IPS-18c (cell line): ENCODE data around the gene IFNLR1.

Experiments used
- H3K4me3 ChIP-seq: 2 replicates; pipeline ENCODE4 v1.7.0; 2013; ENCODE audit warnings: low read depth, mild to moderate bottlenecking, low read length, moderate library complexity; ENCODE audit not compliant: insufficient read depth
- H3K9me3 ChIP-seq: one replicate; pipeline ENCODE4 v1.6.1; 2013; ENCODE audit warnings: mild to moderate bottlenecking, low read length, moderate library complexity; ENCODE audit not compliant: control insufficient read depth, insufficient read depth

Gene IFNLR1

DNA sequence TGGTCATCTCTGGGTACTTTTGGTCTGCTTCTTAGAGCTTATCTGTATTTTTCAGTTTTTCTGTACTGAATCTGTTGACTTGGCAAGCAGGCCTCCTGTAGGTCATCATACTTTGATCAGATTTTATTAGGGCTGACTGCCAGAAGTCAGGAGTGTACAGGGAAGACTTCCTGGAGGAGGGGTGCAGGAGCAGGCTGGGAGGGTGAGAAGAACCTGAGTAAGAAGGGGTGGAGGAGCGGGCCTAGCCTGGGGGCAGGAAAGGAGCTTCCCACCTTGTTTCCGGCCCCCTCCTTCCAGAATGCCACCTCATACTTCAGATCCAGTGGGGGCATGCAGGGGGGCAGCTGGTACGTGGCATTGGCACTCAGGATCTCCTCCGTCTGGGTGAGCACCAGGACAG is 25.8 kb downstream of the IFNLR1 start:
- no peak overlapping the region for H3K4me3 ChIP-seq
- H3K9me3 ChIP-seq: no peaks in the 10 kb centered on the region

DNA sequence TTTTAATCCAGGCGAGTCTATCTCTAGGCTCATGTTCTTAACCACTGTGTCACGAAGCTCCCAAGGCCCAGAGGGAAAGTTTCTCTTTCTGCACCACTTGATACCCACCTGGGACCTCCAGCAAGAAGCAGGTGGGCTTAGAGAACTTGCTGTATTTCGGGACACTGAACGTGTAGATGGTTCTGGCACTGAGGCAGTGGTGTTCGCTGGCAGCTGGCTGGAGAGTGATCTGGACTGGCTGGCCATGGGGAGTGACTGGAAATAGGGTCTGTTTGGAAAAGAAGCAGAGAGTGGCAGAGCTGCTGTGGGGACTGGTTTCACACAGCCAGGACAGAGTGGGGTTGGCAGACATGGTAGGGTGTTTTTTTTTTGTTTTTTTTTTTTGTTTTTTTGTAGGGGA is 27.7 kb downstream of the IFNLR1 start:
- no peak overlapping the region for H3K4me3 ChIP-seq

DNA sequence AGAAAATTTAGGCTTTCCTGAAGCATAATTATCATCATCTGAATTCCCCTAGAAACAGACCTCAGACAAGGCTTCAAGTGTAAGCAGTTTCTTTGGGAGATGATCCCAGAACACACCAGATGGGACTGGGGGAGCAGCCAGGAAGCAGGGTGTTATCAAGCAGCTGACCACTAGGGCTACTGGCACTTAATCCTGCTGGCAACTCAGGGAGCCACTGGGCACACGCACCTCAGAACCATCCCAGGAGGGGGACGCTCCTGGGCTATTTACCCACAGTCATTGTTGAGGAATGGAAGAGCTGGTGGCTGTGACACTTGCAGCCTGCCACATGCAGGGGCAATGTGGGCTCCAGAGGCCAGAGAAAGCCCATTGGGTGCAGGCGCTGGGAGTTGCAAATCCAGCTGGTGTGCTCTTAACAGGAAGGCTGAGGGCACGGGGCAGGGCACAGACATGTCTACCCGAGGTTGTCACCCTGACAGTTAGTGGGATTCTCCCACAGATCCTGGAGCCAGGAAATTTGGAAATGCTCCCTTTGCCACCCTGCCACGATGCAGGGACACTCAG is 29.1 kb downstream of the IFNLR1 start:
- H3K9me3 ChIP-seq: no peaks in the 10 kb centered on the region
- H3K4me3 ChIP-seq: no peak overlapping the region

More for the DNA sequence above, 27.7 kb downstream of the IFNLR1 start:
- no peaks in the 10 kb centered on the region for H3K9me3 ChIP-seq

DNA sequence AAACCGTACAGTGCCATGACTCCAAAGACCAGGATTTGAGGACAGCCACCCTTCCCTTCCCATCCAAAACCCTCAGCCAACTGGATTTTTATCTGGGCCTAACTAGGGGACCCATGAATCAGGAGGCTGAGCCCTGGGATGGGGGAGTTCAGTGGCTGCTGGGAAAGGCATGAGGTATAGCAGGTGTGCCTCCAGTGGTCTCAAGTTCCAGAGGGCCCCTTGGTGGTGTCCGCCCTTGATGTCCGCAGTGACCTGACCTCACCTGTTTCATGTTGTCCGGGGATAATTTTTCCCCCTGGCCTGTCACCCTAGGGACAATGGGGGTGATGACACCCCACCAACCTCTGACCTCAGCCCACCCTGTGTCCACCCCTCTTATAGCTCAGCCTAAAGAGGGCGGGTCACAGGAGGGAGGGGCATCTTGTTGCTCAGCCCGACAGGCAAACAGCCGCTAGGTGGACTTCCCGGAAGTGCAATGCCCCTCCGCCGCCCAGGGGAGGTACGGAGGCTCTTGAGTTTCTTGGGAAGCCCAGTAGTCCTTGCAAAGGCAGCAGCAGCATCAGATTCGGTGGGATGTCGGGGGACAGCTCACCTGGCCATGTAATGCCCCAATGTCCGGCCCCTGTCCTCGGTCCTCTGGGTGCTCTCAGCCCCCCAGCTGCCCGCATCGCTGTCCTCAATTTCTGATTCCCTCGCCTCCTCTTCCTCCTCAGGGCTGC is 30.4 kb downstream of the IFNLR1 start:
- H3K4me3 ChIP-seq: no peak overlapping the region
- no peaks in the 10 kb centered on the region for H3K9me3 ChIP-seq

DNA sequence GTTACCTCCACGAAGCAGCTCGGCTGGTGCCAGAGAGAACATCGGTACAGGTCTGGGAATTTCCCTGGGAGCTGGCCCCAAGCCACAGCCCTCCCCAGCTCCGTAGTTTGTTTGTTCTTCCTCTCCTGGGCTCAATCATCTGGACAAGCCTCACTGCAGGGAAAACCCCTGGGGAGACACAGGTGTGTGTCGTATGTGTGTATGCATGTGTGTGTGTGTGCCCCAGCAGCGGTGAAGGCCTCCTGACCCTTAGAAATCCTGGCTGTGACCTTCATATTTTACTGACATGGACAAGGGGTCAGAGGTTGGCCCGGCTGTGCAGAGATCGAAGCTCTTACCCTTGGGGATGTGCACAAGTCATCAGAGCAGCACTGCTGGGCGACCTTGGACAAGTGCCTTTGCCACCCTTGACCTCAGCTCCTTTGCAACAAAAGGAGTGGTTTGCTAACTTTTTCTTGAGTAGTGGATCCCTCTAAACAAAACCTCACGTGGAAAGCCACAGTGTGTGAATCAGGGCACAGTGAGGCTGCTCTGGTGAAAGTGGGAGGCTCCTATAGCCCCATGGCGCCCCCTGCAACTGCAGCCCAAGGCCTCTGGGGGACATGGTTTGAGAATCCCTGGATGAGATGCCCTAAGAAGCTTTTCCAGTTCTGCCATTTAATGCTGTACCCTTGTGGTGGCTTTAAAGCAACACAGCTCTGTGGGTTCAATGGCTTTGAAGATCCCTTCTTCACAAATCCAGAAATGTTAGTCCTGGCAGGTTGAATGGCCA is 31.9 kb downstream of the IFNLR1 start:
- no peak overlapping the region for H3K4me3 ChIP-seq
- H3K9me3 ChIP-seq: no peaks in the 10 kb centered on the region

DNA sequence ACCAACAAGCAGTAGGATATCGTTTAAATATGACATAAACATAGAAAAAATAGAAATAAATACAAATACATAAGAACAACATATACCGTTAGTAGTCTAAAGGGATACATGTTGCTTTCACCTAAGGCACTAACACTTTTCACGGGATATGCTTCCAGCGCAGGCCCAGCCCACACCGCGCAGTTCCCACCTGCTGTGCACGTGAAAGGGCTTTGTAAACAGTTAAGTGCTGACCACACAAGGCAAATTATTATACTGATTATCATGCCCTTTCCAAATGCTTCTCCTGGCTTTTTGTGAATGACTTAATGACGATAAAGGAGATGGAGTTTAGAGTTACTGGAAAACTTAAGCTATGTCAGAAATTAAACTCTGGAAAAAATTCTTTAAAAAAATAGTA is 32.9 kb downstream of the IFNLR1 start:
- Histone ChIP-seq H3K4me3 (no peak overlapping the region), H3K9me3 (no peaks in the 10 kb centered on the region)

DNA sequence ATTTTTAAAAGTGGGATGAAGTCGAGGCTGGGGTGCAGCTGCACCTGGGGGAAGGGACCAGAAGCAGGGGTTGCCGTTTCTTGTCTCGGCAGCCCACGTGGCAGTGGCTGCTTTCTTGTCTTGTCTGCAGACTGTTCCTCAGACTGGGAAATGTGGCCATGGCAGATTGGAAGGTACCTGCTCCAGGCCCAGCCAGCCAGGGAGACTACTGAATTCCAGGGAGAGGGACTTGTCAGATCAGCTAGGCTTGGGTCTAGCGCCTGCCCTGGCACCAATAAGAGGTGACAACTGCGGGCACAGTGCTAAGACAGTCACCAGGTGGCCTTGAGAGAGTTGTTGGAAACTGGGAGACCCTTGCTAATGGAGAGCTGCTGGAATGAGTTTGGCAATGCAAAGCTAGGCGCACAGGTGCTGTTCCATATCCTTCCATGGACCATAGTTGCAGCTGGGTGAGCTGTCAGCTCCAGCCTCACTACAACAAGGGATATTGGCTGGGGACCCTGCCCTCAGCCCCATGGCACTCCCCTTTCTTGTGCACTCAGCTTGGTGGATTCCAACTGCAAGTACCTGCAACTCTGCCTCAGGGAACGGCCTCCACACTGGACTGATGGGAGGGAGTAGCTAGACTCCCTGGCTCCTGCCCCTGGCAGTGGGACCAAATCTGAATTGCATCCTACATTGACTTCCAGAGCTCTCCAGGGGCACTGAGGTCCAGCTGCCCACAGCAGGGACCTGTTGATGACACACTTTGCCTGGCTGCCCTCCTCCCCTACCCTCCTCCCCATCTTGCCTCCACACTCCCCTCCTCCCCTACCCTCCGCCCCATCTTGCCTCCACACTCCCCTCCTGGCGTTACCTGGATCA is 34.2 kb downstream of the IFNLR1 start:
- no peaks in the 10 kb centered on the region for H3K9me3 ChIP-seq
- H3K4me3 ChIP-seq: no peak overlapping the region

DNA sequence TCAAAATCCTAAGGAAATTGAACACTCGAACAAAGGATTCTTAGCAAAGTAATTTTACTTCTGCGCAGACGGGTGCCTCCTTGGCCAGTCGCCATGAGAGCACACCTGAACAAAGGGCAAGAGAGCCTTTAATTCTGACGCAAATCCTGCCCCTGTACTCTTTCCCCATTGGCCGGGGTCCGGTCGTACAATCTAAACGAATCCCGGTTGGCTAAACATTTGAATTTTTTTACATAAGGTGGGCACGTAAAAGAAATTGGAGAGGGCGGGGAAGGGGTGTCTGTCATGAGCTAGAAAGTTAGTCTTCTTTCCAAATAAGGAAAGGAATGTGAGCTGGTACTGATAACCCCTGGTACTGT is 35.9 kb downstream of the IFNLR1 start:
- Histone ChIP-seq H3K9me3 (no peaks in the 10 kb centered on the region), H3K4me3 (peak overlapping the region; percentile 21; the same call in 1 of the 2 replicates)

DNA sequence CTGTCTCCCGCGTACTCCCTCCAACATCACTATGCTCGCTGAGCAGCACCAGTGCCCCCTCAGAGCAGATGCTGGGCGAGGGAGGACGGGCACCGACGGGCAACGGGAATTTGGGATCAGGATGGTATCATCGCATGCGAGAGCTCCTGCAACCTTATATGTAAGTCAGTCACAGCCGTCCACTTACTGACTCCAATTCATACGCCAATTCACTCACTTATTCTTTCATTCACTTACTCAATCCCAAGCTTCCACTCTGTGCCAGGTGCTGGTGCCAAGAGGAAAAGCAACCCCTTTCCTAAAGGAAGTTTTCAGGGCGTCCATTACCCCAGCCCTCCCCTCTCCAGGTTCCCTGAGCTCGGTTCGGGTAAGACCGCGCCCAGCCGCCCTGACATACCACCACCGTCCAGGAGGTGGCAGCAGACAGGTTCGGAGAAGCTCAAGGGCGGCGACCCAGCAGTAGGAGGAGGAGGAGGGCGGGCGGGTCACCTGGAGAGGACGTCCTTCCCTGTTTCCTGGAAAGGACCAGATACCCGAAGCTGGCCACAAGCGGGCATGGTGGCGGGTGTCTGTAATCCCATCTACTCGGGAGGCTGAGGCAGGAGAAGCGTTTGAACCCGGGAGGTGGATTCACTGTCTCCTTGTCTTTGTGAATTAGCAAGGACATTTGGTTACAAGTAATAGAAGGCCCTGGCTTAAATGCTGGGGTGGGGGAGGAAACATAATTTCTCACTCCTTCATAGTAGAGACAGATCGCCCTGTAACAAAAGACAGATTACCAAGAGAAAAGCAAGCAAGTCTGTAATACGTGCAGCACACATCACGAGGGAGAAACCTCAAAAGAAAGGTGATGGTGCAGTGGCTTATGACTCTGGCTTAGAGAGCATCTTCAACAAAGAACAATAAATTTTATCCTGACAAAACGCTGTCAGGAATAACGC is 36.6 kb downstream of the IFNLR1 start:
- Histone ChIP-seq H3K9me3 (no peaks in the 10 kb centered on the region), H3K4me3 (peak overlapping the region; percentile 21; the same call in 1 of the 2 replicates)

DNA sequence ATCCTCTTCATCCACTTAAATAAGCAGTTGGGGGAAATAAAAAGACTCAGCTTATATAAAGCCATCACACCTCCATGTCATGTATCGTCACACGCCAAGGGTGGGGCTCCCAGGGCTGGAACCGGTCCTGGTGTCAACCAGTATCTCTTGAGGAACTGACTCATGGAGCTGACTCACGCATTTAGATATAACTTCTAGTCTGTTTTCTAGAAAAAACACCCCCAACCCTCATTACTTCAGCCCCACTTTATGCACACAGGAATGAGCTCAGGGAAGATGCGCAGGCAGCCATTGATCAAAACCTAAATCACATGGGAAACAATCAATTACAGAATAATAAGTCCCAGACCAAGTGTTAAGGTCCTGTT is 37.2 kb downstream of the IFNLR1 start:
- Histone ChIP-seq H3K4me3 (no peak overlapping the region), H3K9me3 (no peaks in the 10 kb centered on the region)

DNA sequence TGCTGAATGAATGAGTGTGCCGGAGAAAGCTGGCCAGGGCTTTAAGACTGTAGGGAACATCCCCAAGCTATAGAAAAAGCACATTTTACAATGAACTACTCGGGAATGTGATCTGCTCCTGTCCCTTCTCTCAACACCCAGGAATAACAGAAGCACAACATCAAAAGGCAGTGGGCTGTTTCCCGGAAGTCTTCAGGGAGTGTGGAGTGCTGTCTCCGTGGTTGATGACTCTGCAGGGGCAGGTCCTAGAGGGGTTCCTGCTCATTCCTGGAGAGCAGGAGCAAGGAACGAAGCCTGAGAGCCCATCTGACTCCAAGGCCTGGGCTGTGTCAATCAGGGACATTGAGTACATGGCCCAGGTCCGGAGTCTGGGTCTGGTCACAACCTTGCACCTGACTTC is 39.3 kb downstream of the IFNLR1 start:
- Histone ChIP-seq H3K4me3 (no peak overlapping the region), H3K9me3 (no peaks in the 10 kb centered on the region)

DNA sequence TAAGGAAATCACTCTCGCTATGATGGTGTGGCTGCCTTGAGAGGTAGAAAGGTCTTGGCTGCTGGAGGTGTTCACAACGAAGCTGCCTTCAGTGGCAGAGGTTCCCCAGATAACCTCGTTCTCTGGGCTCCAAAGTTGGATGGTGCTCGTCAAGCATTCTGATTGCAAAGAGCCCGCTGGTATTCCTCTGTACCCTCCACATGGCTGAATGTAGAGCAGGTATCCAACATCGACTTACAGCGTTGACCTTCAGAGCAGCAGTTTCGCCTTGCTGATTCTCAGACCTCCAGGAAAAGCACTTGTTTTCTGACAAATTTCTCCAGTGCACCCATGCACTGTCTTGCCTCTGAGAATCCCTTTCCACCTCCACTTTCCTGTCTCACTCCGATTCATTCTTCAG is 39.9 kb downstream of the IFNLR1 start:
- H3K9me3 ChIP-seq: no peaks in the 10 kb centered on the region
- no peak overlapping the region for H3K4me3 ChIP-seq

DNA sequence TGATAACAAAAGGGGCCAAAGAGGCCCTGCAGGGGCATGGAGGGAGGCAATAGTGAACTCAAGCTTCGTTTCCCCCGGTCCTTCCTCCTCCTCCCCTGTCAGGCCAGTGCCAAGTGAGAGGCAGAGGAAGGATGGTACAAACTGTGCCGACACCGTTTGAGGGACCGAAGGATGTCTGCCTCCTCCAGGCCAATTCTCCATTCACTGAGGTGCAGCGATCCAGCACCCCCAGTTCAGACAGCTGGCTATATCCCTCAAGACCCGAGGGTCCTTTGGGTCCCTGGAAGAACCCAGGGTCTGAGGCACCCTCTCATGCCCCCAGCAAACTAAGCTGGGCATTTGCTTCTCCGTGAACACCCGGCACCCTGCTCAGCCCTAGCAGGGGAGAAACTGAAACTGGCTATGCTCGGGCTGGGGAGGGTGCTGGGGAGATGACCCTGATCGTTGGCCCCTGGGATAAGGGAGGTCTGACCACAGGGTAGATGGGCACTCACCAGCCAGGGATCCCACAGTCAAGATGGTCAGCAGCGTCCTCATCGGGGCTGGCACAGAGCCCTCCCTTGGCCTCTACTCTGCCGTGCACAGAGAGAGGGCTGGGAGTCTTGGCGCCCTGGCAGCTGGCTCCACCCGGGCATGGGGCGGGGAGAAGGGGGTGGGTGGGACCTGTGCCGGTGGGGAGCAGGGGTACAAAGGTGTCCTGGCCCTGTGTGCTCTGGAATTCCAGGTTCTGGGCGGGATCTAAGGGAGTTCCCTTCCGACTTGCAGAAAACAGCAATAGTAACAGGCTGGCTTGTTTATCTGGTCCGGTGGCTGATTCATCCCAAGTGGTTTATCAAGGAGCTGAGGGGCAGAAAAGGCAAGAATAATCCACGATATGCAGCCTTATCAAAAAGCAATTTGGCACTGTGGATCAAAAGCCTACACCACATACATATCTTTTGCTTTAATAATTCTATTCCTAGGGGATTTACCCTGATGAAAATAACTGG is 44.2 kb downstream of the IFNLR1 start, which contains the start of gene IL22RA1:
IL22RA1 (minus strand) TSS at position 595 of the 989 bp plus-strand sequence; CDS start at position 537, 58 bp downstream.
- no peak within 1 kb of the TSS for H3K4me3 ChIP-seq
- no peaks in the 10 kb centered on the region for H3K9me3 ChIP-seq

DNA sequence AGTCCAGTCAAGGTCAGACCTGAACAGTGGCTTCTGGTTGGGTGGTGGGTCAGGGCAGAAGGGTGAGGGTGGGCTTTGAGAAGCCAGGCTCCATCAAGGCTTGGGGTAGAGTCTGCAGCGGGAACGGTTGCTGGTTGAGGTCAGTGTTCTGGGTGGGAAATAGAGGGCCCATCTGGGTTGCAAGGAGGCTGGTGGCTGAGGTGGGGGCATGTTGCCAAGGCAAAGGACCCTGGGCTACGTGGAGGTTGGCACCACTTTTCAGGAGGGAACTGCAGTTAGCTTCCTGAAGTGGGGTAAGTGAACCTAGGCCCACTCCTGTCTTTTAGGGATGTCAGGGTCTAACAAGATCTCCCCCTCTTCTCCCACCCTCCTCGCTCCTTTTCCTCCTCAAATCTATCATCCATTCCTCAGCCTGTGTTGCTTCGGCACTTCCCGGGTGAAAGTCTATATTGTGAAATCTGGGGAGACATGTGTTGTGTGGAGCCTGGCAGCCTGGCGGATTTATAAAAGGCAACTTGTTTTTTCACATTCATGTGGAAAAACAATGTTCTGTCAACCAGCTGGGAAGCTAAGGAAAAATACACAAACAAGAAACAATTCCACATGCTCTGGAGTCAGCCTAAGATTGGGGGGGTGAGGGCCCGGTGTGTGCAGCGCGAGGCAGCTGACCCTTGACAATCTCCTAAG is 45.6 kb downstream of the IFNLR1 start:
- no peak overlapping the region for H3K4me3 ChIP-seq
- peaks cover 2% of the 10 kb centered on the region for H3K9me3 ChIP-seq

DNA sequence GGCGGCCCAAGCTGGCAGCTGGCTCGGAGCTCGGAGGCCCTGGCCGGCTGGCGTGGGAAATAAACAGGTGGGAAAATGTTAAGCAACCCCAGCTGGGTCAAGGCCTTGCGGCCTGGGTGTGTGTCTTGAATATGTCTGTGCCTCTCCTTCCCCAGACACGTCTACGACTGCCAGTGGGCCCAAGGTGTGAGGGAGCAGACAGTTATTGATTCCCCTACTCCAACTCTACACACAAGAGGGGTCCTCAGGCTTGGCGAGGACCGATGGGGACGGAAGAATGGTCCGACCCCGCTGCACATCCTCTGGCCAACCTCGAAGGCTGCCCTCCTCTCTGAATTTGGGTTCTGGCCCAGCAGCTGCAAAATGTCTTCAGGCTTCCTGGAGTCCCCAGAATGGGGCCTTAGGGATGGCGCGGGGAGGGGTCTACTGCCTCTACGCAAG is 46.3 kb downstream of the IFNLR1 start:
- H3K9me3 ChIP-seq: peaks cover 2% of the 10 kb centered on the region
- H3K4me3 ChIP-seq: no peak overlapping the region
